ENCODE data around the gene NKTR. TPM values are rescaled to one million over a fixed set of nuclear protein-coding genes. Genes with fewer than 3 reads are reported as not detected.

NKTR gene
- total RNA-seq, 4 donors from 2014 or later = 96.3 to 172 (median 133) TPM

GRCh38 chr3:42654331-42655201 is 54.1 kb downstream of the NKTR start:
- Histone ChIP-seq H3K4me1 (peaks cover 16 to 42% (median 27%) of the 10 kb centered on the region in 4 donors), H3K9me3 (no peaks in the 10 kb centered on the region), H3K4me3 (peak overlapping the region; percentile 67 to 90 (median 70)), H3K27ac (peak overlapping the region; percentile 85 to 95 (median 90)), H3K27me3 (no peaks in the 10 kb centered on the region), H3K36me3 (no peaks in the 10 kb centered on the region)
- WGBS, 2 donors (ENCODE audit: low coverage in 1 of 2) = 4% methylated on average over 61 of the region's 94 CpGs; no CpG with 5 or more reads in 1 of the 2 donors
- intact Hi-C loops (cut with DNase I; ENCODE audit: low total_unique reads) = loop anchor here (5.0 kb wide), 1 partner anchor 93 kb away; no protein-coding TSS in a partner anchor
- in situ Hi-C loops (cut with MboI; ENCODE audit: low pct_ligation_motif_present in 1 of 4, low pct_unique_long_range_greater_than_20kb in 1 of 4, low sequenced_read_pairs in 3 of 4) = loop anchor here in 2 of 4 donors (10.0 kb wide), 1 partner anchor 90 kb away; no protein-coding TSS in a partner anchor
- peak; percentile 46 for DNase-seq
- TF ChIP-seq POLR2AphosphoS5 (IDR thresholded peaks at IDR 0.05) (no peak), POLR2A (IDR thresholded peaks at IDR 0.05) (no peak), CTCF (IDR thresholded peaks at IDR 0.05) (no peak), EP300 (IDR thresholded peaks at IDR 0.05; ENCODE audit: low read depth) (no peak)

DNA sequence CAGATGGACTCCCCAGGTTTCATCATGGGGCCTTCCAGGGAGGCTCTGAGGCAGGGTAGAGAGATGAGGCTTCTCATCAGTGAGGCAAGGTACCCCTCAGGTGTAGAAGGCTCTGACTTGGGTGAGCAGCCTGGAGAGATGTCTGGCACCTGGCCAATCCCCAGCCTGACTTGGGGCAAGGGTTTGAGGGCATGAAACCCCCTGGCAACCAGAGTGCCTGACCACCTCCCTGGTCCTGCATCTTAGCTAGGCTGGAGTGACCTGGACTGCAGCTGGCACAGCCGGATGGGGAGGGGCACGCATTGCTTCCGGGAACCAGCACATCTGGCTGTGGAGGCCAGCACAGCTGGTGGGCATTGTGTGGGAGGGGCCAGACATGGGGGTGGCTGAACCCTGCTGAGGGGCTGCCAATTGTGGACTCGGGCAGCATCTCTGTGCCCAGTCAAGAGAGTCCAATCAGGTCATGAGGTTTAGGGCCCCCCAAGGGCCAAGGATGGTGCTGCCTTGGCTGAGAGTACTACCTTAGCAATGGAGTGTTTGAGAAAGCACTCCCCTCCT is 54.9 kb downstream of the NKTR start:
- peak overlapping the region; percentile 85 to 95 (median 90) for H3K27ac ChIP-seq
- H3K36me3 ChIP-seq = no peaks in the 10 kb centered on the region
- in situ Hi-C loops (cut with MboI; ENCODE audit: low pct_ligation_motif_present in 1 of 4, low pct_unique_long_range_greater_than_20kb in 1 of 4, low sequenced_read_pairs in 3 of 4) (loop anchor here in 2 of 4 donors (10.0 kb wide), 1 partner anchor 89 kb away; no protein-coding TSS in a partner anchor), intact Hi-C loops (cut with DNase I; ENCODE audit: low total_unique reads) (no loop called here)
- H3K9me3 ChIP-seq = no peaks in the 10 kb centered on the region
- H3K4me3 ChIP-seq = peak overlapping the region in 3 of 4 donors; percentile 67 to 70 (median 69)
- no peak for DNase-seq
- no peaks in the 10 kb centered on the region for H3K27me3 ChIP-seq
- peaks cover 16 to 48% (median 27%) of the 10 kb centered on the region in 4 donors for H3K4me1 ChIP-seq
- TF ChIP-seq POLR2AphosphoS5 (IDR thresholded peaks at IDR 0.05) (no peak), CTCF (IDR thresholded peaks at IDR 0.05) (no peak)
- WGBS, 2 donors (ENCODE audit: low coverage in 1 of 2) = 72% methylated on average over 4 of the region's 4 CpGs; no CpG with 5 or more reads in 1 of the 2 donors

DNA sequence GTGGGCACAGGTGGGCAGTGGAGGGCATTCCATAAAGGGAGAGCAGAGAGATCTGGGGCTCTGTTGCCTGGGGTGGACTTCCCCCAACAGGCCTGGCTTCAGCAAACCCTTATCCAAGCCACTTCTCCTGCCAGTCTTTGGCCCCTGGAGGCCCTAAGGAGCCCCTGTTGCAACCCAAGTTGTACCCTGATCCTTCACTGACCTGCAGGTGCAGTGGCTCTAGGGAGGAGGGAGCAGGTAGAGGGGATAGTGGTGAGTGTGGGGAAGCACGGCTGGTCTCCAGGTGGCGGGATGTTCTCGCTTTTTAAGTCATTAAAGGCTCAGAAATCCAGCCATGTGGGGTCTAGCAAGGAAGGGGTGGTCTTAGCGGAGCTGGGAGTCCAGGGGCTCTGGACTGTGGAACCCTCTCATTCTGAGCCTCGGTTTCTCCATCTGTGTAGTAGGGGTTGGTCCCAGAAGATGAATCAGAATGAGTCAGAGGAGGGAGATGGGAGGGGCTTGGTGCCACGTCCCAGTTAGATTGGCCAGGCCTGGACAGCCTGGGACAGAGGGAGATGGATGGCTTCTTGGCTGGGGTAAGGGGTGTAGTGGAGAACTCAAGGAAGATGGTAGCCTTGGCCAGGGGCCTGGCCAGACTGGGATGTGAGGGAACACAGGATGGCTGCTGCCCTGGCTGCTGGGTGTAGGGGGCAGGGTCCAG is 55.6 kb downstream of the NKTR start:
- DNase-seq = no peak
- intact Hi-C loops (cut with DNase I; ENCODE audit: low total_unique reads) (no loop called here), in situ Hi-C loops (cut with MboI; ENCODE audit: low pct_ligation_motif_present in 1 of 4, low pct_unique_long_range_greater_than_20kb in 1 of 4, low sequenced_read_pairs in 3 of 4) (loop anchor here in 2 of 4 donors (10.0 kb wide), 1 partner anchor 89 kb away; no protein-coding TSS in a partner anchor)
- no peaks in the 10 kb centered on the region for H3K9me3 ChIP-seq
- peak overlapping the region; percentile 85 to 95 (median 90) for H3K27ac ChIP-seq
- H3K4me3 ChIP-seq = no peak overlapping the region
- H3K36me3 ChIP-seq = no peaks in the 10 kb centered on the region
- 84% methylated on average over 6 of the region's 6 CpGs; no CpG with 5 or more reads in 1 of the 2 donors for WGBS, 2 donors (ENCODE audit: low coverage in 1 of 2)
- H3K4me1 ChIP-seq = peaks cover 16 to 44% (median 24%) of the 10 kb centered on the region in 4 donors
- TF ChIP-seq POLR2A (IDR thresholded peaks at IDR 0.05) (no peak), EP300 (IDR thresholded peaks at IDR 0.05; ENCODE audit: low read depth) (no peak), POLR2AphosphoS5 (IDR thresholded peaks at IDR 0.05) (no peak), CTCF (IDR thresholded peaks at IDR 0.05) (no peak)
- H3K27me3 ChIP-seq = no peaks in the 10 kb centered on the region
